Cardiac fibroblast (primary cell): ENCODE measurements around the gene ELOVL1.

Experiments
- DNase-seq, 2 donors: peaks; one replicate each; pipeline versions ENCODE4 v3.0.0 to v3.0.0-alpha.2; 2010; ENCODE audit warnings: low read depth in 2 of 2
- H3K4me3 ChIP-seq, 2 donors: replicated peaks in 1 of 2; 1 replicate in 1 of 2; 2 replicates in 1 of 2; pipeline ENCODE4 v1.5.1; 2011; ENCODE audit warnings: low read depth in 2 of 2, low read length in 2 of 2, mild to moderate bottlenecking in 2 of 2, moderate library complexity in 1 of 2
- TF ChIP-seq, protein P1 (sequence below): IDR thresholded peaks from one replicate; pipeline ENCODE4 v1.5.1; 2011; ENCODE audit warnings: low read depth, mild to moderate bottlenecking, low read length, inconsistent platforms

ELOVL1 gene

DNA sequence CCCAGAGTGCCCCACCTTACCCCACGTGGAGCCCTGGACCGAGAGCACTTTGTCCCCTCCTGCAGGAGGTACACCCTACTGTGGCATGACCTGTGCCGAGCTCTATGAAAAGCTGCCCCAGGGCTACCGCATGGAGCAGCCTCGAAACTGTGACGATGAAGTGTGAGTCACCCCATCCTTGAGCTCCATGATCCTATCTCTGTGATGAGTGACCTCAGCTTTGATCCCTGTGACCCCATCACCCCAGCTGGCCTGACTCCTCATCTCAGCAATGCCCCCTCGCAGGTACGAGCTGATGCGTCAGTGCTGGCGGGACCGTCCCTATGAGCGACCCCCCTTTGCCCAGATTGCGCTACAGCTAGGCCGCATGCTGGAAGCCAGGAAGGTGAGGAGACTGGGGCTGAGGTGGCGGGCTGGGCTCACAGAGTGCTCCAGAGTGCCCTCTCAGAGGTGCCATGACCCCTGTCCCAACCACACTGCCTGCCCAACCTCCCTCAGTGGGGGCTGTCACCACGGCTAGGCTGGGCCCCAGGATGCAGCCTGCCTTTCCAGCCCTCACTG is 46.4 kb downstream of the ELOVL1 start:
- DNase-seq: no peak

DNA sequence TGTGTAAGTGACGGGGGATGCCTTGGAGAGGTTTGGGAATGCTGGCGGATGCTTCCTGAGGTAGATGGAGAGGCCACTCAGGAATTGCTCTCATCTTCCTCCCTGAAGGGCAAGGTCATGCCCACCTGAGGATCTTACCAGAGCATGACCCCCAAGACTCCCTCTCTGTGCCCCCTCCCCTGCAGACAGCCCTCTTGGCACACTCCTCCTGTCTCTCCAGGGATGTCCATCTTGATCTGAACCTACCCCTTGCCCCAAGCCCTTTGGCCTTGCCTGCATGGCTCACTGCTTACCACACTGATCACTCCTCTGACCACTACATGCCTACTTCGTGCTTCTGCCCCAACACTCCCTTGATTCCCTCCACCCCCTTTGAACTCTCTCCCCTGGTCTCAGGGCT is 48.0 kb downstream of the ELOVL1 start:
- TF ChIP-seq, protein P1, sequence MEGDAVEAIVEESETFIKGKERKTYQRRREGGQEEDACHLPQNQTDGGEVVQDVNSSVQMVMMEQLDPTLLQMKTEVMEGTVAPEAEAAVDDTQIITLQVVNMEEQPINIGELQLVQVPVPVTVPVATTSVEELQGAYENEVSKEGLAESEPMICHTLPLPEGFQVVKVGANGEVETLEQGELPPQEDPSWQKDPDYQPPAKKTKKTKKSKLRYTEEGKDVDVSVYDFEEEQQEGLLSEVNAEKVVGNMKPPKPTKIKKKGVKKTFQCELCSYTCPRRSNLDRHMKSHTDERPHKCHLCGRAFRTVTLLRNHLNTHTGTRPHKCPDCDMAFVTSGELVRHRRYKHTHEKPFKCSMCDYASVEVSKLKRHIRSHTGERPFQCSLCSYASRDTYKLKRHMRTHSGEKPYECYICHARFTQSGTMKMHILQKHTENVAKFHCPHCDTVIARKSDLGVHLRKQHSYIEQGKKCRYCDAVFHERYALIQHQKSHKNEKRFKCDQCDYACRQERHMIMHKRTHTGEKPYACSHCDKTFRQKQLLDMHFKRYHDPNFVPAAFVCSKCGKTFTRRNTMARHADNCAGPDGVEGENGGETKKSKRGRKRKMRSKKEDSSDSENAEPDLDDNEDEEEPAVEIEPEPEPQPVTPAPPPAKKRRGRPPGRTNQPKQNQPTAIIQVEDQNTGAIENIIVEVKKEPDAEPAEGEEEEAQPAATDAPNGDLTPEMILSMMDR: no peak
- no peak for DNase-seq
- H3K4me3 ChIP-seq: no peak overlapping the region

More for the DNA sequence above, 46.4 kb downstream of the ELOVL1 start:
- no peak overlapping the region for H3K4me3 ChIP-seq
- TF ChIP-seq, protein P1: no peak

DNA sequence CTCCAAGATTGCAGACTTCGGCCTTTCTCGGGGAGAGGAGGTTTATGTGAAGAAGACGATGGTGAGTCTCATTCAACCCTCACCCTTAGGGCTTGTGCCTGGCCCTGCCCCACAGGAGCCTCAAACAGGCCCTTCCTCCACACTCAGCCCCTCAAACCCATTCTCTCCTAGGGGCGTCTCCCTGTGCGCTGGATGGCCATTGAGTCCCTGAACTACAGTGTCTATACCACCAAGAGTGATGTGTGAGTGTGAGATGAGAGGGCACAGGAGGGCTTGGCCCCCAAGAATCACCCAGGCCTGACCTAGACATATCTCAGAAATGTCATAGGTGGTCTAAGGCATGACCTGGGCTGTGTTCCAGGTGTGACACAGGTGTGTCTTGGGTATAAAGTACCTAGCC is 48.5 kb downstream of the ELOVL1 start:
- no peak overlapping the region for H3K4me3 ChIP-seq
- TF ChIP-seq, protein P1: no peak
- DNase-seq: no peak

DNA sequence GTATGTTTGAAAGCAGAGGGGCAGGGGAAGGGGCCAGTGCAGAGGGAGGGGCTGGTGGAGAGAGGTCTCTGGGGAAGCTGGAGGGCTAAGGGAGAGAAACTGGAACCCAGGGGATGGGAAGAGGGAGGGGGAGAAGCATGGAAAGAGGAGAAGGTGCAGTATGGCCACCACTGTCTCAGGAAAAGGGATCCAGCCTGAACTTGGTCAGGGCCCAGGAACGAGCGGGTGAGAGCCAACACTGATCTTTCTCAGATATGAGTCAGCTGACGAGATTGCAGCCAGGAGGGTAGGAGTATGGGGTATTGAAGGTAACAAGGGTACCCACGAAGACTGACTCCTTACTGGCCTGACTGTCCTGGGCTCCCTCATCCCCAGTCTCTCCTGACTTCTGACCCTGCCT is 49.0 kb downstream of the ELOVL1 start:
- TF ChIP-seq, protein P1: no peak
- H3K4me3 ChIP-seq: no peak overlapping the region
- no peak for DNase-seq

DNA sequence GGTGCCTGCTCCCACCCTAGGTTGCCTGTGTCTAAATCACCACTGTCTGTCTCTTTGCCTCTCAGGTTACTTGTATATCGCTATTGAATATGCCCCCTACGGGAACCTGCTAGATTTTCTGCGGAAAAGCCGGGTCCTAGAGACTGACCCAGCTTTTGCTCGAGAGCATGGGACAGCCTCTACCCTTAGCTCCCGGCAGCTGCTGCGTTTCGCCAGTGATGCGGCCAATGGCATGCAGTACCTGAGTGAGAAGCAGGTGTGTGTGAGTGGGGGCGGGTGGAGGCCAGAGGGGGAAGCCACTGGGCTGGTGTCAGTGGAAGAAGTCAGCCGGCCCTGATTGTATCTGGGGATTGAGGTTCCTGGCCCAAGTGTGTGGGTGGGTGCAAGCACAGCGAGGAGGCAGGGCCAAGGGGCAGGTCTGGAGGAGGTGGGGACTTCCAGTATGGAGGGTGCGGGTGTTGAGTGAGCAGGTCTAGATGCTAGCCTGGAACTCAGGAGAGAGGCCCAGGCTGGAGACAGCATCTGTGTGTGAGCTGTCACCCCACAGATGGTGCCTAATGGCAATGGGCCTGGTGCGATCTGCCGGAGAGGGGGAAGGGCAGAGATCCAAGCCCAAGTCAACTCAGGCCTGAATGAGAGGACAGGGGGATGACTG is 49.9 kb downstream of the ELOVL1 start:
- no peak overlapping the region for H3K4me3 ChIP-seq
- DNase-seq: no peak
- TF ChIP-seq, protein P1: no peak

DNA sequence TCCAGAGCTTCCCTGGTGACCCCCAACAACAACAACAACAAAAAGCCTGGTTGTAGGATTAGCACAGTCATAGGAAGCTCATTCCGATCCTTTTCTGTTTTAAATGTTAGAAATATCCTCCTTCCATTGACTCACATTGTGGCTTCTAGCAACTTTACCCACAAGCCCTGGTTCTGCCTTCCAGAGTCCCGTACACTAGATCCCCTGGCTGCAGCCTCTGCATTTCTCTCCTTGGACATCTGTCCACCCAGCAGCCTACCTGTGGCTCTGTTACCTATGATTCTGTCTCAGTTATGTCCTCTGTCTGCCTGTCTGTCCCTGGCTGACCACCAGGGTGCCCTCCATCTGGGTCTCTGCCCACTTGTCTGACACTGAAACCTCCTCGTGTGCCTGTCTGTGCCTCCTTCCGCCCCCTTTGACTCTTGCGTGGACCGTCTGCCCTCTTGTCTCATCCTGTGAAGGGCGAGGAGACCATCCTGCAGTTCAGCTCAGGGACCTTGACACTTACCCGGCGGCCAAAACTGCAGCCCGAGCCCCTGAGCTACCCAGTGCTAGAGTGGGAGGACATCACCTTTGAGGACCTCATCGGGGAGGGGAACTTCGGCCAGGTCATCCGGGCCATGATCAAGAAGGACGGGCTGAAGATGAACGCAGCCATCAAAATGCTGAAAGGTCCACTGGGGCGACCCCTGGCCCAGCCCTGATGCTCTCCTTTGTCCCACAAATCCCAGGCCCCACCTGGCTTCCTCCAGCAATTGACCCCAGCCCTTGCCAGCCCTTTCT is 50.9 kb downstream of the ELOVL1 start:
- no peak for DNase-seq
- TF ChIP-seq, protein P1: peak; percentile 27
- H3K4me3 ChIP-seq: no peak overlapping the region
